Liver (tissue), 9 donors: Measurements from ENCODE around the gene IRF9. TPM values are rescaled to one million over a fixed set of nuclear protein-coding genes. Genes with fewer than 3 reads are reported as not detected.

ENCODE experiments used
- DNase-seq: peaks from one replicate; pipeline ENCODE4 v3.0.0-alpha.2; 2017; ENCODE audit warnings: low spot score
- H3K27ac ChIP-seq, 2 donors: one replicate each; pipeline ENCODE4 v1.7.0; 2013; ENCODE audit warnings: inconsistent platforms in 2 of 2, low read length in 2 of 2, control low read depth in 1 of 2, low read depth in 1 of 2, mild to moderate bottlenecking in 1 of 2
- H3K27me3 ChIP-seq, 4 donors: one replicate each; pipeline versions ENCODE4 v1.6.1 to v1.7.0; 2013; ENCODE audit warnings: low read length in 3 of 4, inconsistent platforms in 1 of 4, mild to moderate bottlenecking in 1 of 4, moderate library complexity in 1 of 4; ENCODE audit not compliant: control insufficient read depth in 4 of 4, insufficient read depth in 4 of 4
- H3K36me3 ChIP-seq, 4 donors: one replicate each; pipeline versions ENCODE4 v1.6.1 to v1.7.0; 2013; ENCODE audit warnings: low read length in 3 of 4, mild to moderate bottlenecking in 3 of 4, low read depth in 1 of 4, moderate library complexity in 1 of 4; ENCODE audit not compliant: control insufficient read depth in 4 of 4, insufficient read depth in 3 of 4
- H3K4me1 ChIP-seq, 4 donors: one replicate each; pipeline versions ENCODE4 v1.6.1 to v1.7.0; 2013; ENCODE audit warnings: low read length in 3 of 4, mild to moderate bottlenecking in 3 of 4, moderate library complexity in 1 of 4; ENCODE audit not compliant: control insufficient read depth in 4 of 4, insufficient read depth in 4 of 4
- H3K4me3 ChIP-seq, 3 donors: one replicate each; pipeline versions ENCODE4 v1.6.1 to v1.7.0; 2013; ENCODE audit warnings: low read length in 3 of 3, control low read depth in 1 of 3, low read depth in 1 of 3, mild to moderate bottlenecking in 1 of 3
- H3K9ac ChIP-seq, 2 donors: one replicate each; pipeline ENCODE4 v1.7.0; 2013; ENCODE audit warnings: low read length in 2 of 2, mild to moderate bottlenecking in 2 of 2, moderate library complexity in 2 of 2, control low read depth in 1 of 2, low read depth in 1 of 2
- H3K9me3 ChIP-seq, 4 donors: one replicate each; pipeline versions ENCODE4 v1.6.1 to v1.7.0; 2013; ENCODE audit warnings: low read length in 3 of 4; ENCODE audit not compliant: control insufficient read depth in 4 of 4
- ATF3 ChIP-seq: IDR thresholded peaks from 2 replicates; pipeline ENCODE4 v1.6.1; 2016; ENCODE audit warnings: antibody characterized with exemption
- CTCF ChIP-seq: fragments of 150-350 bp; IDR thresholded peaks from 2 replicates; pipeline ENCODE4 v1.5.1; 2017; ENCODE audit warnings: improper control_type of control experiment, low read depth, low read length; ENCODE audit not compliant: missing input control
- EGR1 ChIP-seq, 2 donors: IDR thresholded peaks; 2 replicates each; pipeline ENCODE4 v1.6.1; 2016 to 2018; ENCODE audit warnings: antibody characterized with exemption in 2 of 2, low read depth in 2 of 2
- FOXA1 ChIP-seq: IDR thresholded peaks from 2 replicates; pipeline ENCODE4 v1.6.1; 2016; ENCODE audit warnings: antibody characterized with exemption
- FOXA2 ChIP-seq: IDR thresholded peaks from 2 replicates; pipeline ENCODE4 v1.6.1; 2016; ENCODE audit warnings: antibody characterized with exemption
- GABPA ChIP-seq, 2 donors: IDR thresholded peaks in 1 of 2; conservative IDR thresholded peaks in 1 of 2; 2 replicates each; pipeline ENCODE4 v1.6.1; 2016; ENCODE audit warnings: antibody characterized with exemption in 2 of 2, mild to moderate bottlenecking in 1 of 2, moderate library complexity in 1 of 2
- HNF4A ChIP-seq, 2 donors: conservative IDR thresholded peaks; 2 replicates each; pipeline ENCODE4 v1.6.1; 2016; ENCODE audit warnings: antibody characterized with exemption in 2 of 2, mild to moderate bottlenecking in 2 of 2
- HNF4G ChIP-seq: IDR thresholded peaks from 2 replicates; pipeline ENCODE4 v1.6.1; 2016; ENCODE audit warnings: antibody characterized with exemption
- JUND ChIP-seq, 2 donors: IDR thresholded peaks; 2 replicates each; pipeline ENCODE4 v1.6.1; 2016; ENCODE audit warnings: antibody characterized with exemption in 2 of 2
- MAX ChIP-seq: IDR thresholded peaks from 2 replicates; pipeline ENCODE4 v1.6.1; 2016; ENCODE audit warnings: antibody characterized with exemption
- NR2F2 ChIP-seq: IDR thresholded peaks from 2 replicates; pipeline ENCODE4 v1.6.1; 2016; ENCODE audit warnings: antibody characterized with exemption
- RAD21 ChIP-seq, 2 donors: IDR thresholded peaks; 2 replicates each; pipeline ENCODE4 v1.6.1; 2016; ENCODE audit warnings: antibody characterized with exemption in 2 of 2, mild to moderate bottlenecking in 2 of 2
- REST ChIP-seq: IDR thresholded peaks from 2 replicates; pipeline ENCODE4 v1.6.1; 2016; ENCODE audit warnings: antibody characterized with exemption, mild to moderate bottlenecking
- RXRA ChIP-seq, 2 donors: IDR thresholded peaks; 2 replicates each; pipeline ENCODE4 v1.6.1; 2017 to 2018; ENCODE audit warnings: antibody characterized with exemption in 2 of 2, mild to moderate bottlenecking in 1 of 2
- SP1 ChIP-seq: IDR thresholded peaks from 2 replicates; pipeline ENCODE4 v1.6.1; 2018; ENCODE audit warnings: antibody characterized with exemption, mild to moderate bottlenecking
- TAF1 ChIP-seq: conservative IDR thresholded peaks from 2 replicates; pipeline ENCODE4 v1.6.1; 2016; ENCODE audit warnings: antibody characterized with exemption, mild to moderate bottlenecking
- YY1 ChIP-seq: IDR thresholded peaks from 2 replicates; pipeline ENCODE4 v1.6.1; 2016; ENCODE audit warnings: antibody characterized with exemption, mild to moderate bottlenecking
- ZBTB33 ChIP-seq: IDR thresholded peaks from 2 replicates; pipeline ENCODE4 v1.6.1; 2016; ENCODE audit warnings: antibody characterized with exemption
- WGBS: extraction: QIAGEN DNeasy Blood & Tissue Kit; methylation state at CpG from one replicate; pipeline ENCODE4 v1.1.7; 2013; 5-methylcytosine and 5-hydroxymethylcytosine counted together
- polyA plus RNA-seq, 2 donors: library from polyadenylated mRNA; stranded (reverse) in 1 of 2; unstranded in 1 of 2; fragments of 200-250 nt in 1 of 2; fragments of >200 nt in 1 of 2; fragmentation: Nextera tagmentation in 1 of 2; extraction: Ambion mirVana in 1 of 2; gene quantifications; one replicate each; pipeline versions ENCODE4 v1.2.1 to v1.2.3, GENCODE V29; 2013 to 2015
- total RNA-seq, 2 donors: library from RNA; depleted of rRNA; stranded (reverse); fragments of >200 nt; gene quantifications; one replicate each; pipeline ENCODE4 v1.2.3, GENCODE V29; 2014
- donor health status: healthy.
- donor health status: healthy.
- donor health status: healthy.
- donor health status: healthy.
- donor health status: healthy.

Gene IRF9
- total and polyA plus RNA-seq, 4 donors = 37.9 to 60.9 (median 51.0) TPM

GRCh38 chr14:24157331-24157730 is 3.7 kb upstream of the IRF9 start:
- peaks cover 5 to 25% (median 19%) of the 10 kb centered on the region in 4 donors for H3K4me1 ChIP-seq
- H3K27ac ChIP-seq = no peak overlapping the region
- H3K9me3 ChIP-seq = no peaks in the 10 kb centered on the region
- H3K27me3 ChIP-seq = no peaks in the 10 kb centered on the region
- peaks cover 12 to 45% (median 34%) of the 10 kb centered on the region in 4 donors for H3K36me3 ChIP-seq
- no peak overlapping the region for H3K9ac ChIP-seq
- TF ChIP-seq TAF1 (no peak), SP1 (no peak), HNF4G (no peak), HNF4A (conservative IDR thresholded peaks at IDR 0.05) (no peak), MAX (no peak), GABPA (IDR thresholded peaks at IDR 0.05 in 1 of 2, conservative IDR thresholded peaks at IDR 0.05 in 1 of 2) (no peak), CTCF (no peak), ZBTB33 (no peak), EGR1 (IDR thresholded peaks at IDR 0.05; ENCODE audit: low read depth in 2 of 2) (no peak), RAD21 (IDR thresholded peaks at IDR 0.05) (no peak), ATF3 (no peak), REST (no peak), NR2F2 (no peak), JUND (IDR thresholded peaks at IDR 0.05) (no peak)
- no peak for DNase-seq
- H3K4me3 ChIP-seq = no peak overlapping the region
- 93% methylated on average over 12 of the region's 12 CpGs for WGBS

- peaks cover 8 to 35% (median 29%) of the 10 kb centered on the region in 4 donors for H3K4me1 ChIP-seq
- peaks cover 29 to 56% (median 43%) of the 10 kb centered on the region in 4 donors for H3K36me3 ChIP-seq
- H3K27me3 ChIP-seq = no peaks in the 10 kb centered on the region
- no peak overlapping the region for H3K9ac ChIP-seq
- peak overlapping the region; percentile 71 to 91 for H3K27ac ChIP-seq
- WGBS = 90% methylated on average over 11 of the region's 11 CpGs
- no peak for DNase-seq
- no peak overlapping the region for H3K4me3 ChIP-seq
- no peaks in the 10 kb centered on the region for H3K9me3 ChIP-seq
- TF ChIP-seq CTCF (no peak), JUND (IDR thresholded peaks at IDR 0.05) (no peak), ZBTB33 (no peak), RXRA (IDR thresholded peaks at IDR 0.05) (no peak), TAF1 (no peak), ATF3 (no peak), GABPA (IDR thresholded peaks at IDR 0.05 in 1 of 2, conservative IDR thresholded peaks at IDR 0.05 in 1 of 2) (no peak), FOXA1 (no peak), YY1 (no peak), HNF4G (no peak), RAD21 (IDR thresholded peaks at IDR 0.05) (no peak), FOXA2 (no peak), NR2F2 (no peak), EGR1 (IDR thresholded peaks at IDR 0.05; ENCODE audit: low read depth in 2 of 2) (no peak), HNF4A (conservative IDR thresholded peaks at IDR 0.05) (no peak)
Measured at GRCh38 chr14:24159777-24160498, 1.1 kb upstream of the IRF9 start.
